ENCODE data around the gene OR9A4.

Gene OR9A4

GRCh38 chr7:141949021-141949420, 32.8 kb downstream of the OR9A4 start:
- no peak for DNase-seq (ENCODE audit: low read depth)

DNA sequence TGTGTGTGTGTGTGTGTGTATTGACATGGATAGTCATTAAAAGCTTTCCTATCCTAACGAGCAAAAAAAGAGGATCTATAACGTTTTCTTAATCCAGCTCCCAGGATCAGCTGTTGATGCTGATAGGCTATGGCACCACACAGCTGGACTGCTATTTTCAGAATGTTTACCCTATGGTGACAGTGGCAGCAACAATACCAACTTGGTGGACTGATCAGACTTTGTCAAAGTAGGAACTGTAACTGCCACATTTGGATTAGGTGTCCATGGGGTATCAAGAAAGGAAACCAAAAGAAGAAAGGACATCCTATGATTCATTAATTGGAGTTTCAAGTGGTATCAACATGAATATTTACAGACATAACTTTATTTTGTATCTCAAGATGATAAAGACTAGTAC, 33.3 kb downstream of the OR9A4 start:
- no peak for DNase-seq (ENCODE audit: low read depth)

DNA sequence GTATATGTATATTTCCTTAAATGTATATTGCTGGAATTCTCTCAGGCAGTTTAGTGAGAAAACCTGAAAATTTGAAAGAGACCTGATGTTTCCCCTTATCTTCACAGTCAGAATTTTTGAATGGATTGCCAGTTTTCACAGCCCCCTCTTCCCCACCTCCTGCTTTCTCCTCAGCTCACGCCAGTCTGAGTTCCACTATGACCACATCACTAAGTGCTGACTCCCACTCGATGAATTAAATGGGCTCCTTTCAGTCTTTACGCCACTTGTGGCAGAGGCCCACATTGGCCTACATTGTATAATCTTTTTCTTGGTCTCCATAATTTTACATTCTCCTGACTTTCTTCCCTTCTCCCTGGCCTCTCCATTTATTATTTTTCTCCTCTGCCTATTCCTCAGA, 33.7 kb downstream of the OR9A4 start:
- DNase-seq (ENCODE audit: low read depth): no peak

DNA sequence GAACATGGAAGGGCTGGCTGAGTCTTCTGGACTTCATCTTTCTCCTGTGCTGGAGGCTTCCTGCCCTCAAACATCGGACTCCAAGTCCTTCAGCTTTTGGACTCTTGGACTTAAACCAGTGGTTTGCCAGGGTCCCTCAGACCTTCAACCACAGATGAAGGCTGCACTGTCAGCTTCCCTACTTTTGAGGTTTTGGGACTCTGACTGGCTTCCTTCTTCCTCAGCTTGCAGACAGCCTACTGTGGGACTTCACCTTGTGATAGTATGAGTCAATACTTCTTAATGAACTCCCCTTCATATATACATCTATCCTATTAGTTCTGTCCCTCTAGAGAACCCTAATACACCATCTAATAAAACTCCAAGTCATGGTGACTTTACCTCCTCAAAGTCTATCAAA, 34.6 kb downstream of the OR9A4 start:
- no peak for DNase-seq (ENCODE audit: low read depth)

DNA sequence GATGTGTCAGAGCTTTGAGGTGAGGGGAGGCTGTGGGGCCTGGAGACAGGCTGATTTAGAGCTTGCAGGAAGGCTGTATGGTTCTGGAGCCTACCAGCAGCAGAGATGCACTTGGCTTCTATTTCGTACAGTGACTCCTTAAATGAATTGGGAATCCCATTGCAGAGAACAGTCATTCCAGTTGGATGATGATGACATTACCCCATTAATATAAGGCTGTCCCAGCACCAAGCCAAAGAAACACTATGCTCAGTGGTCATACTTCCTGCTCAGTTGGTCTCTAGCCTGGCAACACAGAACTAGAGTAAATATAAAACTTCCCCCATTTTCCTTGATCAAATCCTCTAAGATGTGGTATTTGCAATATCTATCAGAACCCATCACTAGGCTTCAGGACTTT, 36.3 kb downstream of the OR9A4 start:
- DNase-seq (ENCODE audit: low read depth): no peak

DNA sequence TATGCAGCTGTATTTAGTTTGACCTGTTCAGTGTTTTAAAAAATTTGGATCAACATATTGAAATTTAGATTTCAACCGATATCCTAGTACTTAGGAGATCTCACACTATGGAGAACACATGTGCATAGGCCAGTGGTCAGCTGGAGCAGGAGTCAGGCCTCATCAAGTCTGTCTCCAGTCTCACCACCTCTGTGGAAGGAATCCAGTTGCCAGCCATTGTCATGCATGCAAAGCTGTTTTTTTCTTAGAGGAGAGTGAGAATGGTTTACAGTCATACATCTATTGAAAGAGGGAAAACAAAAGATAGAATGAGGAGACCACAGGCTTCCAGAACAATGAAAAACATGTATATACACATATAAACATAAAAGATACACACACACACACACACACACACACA, 38.1 kb downstream of the OR9A4 start:
- no peak for DNase-seq (ENCODE audit: low read depth)

DNA sequence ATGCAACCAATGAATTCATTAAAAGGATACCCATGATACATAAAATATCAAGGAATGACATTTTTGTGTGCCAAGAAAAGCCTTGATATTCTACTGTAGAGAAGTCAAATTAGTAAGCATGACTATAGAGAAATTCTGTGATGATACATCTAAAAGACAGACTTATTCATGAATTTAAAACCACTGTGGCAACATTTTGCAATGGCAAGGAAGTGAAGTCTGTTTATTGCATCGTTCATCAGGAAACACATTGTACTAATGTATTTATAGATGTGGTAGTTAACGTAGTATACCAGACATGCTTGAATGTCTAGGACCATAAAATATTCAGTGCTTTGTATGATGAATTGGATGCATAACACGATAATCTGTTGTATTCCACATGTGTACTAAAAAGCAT, 39.9 kb downstream of the OR9A4 start:
- DNase-seq (ENCODE audit: low read depth): no peak

- no peak for DNase-seq (ENCODE audit: low read depth)
Observed at GRCh38 chr7:141960687-141961422, 44.7 kb downstream of the OR9A4 start.
